WI38 (cell line): ENCODE results near the gene ATP5MC3.

Experiments
- H3K4me3 ChIP-seq: 2 replicates; pipeline ENCODE4 v1.5.1; 2011; ENCODE audit warnings: low read depth, mild to moderate bottlenecking, control low read depth, low read length
- CTCF ChIP-seq: IDR thresholded peaks from 2 replicates; pipeline ENCODE4 v1.5.1; 2012; ENCODE audit warnings: low read depth, mild to moderate bottlenecking, control low read depth, low read length

The ATP5MC3 gene

DNA sequence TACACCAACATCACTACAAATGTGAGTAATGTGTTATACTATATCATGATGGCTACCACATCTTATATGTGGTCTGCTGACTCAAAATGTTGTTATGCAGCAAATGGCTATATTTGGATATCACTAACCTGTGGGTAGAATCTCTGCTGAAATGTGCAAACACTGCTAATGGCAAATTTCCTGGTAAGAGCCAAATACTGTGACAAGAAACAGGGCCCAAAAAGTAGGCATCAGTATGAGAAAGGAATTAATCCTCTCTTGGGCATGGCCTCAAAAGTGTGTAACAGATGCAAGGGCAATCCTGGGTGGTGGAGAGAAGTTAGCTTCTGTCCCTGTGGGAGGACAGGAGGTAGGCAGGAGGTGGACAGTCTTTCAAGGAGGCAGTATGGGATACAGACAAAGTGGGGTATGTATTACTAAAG, 26.8 kb downstream of the ATP5MC3 start:
- no peak overlapping the region for H3K4me3 ChIP-seq

GRCh38 chr2:175152242-175152641, 29.3 kb downstream of the ATP5MC3 start:
- TF ChIP-seq CTCF = no peak
- no peak overlapping the region for H3K4me3 ChIP-seq

More for the DNA sequence above, 26.8 kb downstream of the ATP5MC3 start:
- no peak for TF ChIP-seq CTCF

DNA sequence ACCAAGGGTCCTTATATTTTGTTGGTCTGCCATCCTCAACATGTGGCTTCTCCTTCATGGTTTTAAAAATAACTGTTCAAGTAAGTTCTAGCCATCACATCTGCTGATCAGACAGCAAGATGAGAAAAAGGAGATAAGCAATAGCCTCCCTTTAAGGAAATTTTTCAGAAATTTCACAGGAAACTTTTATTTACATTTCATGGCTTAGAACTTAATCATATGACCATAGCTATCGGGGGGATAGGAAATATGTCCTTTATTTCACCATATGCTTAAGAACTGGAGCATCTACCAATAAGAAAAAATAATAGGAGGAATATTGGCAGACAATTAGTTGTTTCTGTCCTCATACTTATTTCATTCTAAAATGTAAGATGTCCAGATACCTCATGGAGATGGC, 29.7 kb downstream of the ATP5MC3 start:
- H3K4me3 ChIP-seq = no peak overlapping the region
- TF ChIP-seq CTCF = no peak

GRCh38 chr2:175147186-175147585, 34.3 kb downstream of the ATP5MC3 start:
- TF ChIP-seq CTCF = no peak
- no peak overlapping the region for H3K4me3 ChIP-seq

GRCh38 chr2:175143678-175144077, 37.8 kb downstream of the ATP5MC3 start:
- no peak overlapping the region for H3K4me3 ChIP-seq
- no peak for TF ChIP-seq CTCF

- no peak for TF ChIP-seq CTCF
- H3K4me3 ChIP-seq = no peak overlapping the region
Observed at GRCh38 chr2:175143191-175143590, 38.3 kb downstream of the ATP5MC3 start.

DNA sequence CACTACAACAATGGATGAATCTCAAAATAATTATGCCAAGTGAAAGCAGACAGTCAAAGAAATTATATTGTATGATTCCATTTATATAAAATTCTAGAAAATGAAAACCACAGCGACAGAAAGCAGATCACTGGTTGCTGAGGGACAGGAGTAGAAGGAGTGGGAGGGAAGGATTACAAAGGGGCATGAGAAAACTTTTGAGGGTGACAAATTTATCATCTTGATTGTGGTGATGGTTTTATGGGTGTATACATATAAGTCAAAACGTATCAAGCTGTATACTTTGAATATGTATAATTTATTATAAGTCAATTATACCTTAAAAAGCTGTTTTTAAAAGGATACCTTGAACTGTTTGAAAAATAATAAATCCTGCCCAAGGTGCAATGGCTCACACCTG, 41.2 kb downstream of the ATP5MC3 start:
- no peak for TF ChIP-seq CTCF

More for the DNA sequence above, 41.2 kb downstream of the ATP5MC3 start:
- no peak overlapping the region for H3K4me3 ChIP-seq
